ENCODE data around the gene USP10. TPM values are rescaled to one million over a fixed set of nuclear protein-coding genes. Genes with fewer than 3 reads are reported as not detected.

Gene USP10
- total RNA-seq, 4 donors from 2014 or later = 63.0 to 98.4 (median 70.9) TPM

DNA sequence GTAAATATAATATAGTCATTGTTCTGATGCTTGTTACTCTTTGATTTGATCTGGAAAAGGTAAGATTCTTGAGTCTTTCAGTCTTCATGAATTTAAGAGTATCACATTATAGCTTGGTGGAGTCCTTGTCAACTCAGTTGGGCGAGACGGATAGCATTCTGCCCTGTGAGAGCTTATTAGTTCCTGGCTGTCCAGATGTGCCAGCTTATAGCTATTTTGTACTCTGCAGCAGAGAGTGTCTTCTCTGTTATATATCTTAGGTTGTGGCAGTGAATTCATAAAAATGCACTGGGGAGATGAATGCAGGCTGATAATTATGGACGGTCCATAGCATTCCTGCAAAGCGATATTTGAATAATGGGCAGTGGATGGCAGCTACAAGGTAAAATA lies 69.0 kb downstream of the USP10 start:
- H3K4me3 ChIP-seq (replicated peaks in 1 of 3) = no peak overlapping the region
- peaks cover 29 to 34% of the 10 kb centered on the region in 2 donors for H3K36me3 ChIP-seq
- WGBS, 2 donors = 96 to 100% methylated on average over 4 of the region's 4 CpGs
- H3K27ac ChIP-seq = no peak overlapping the region
- intact Hi-C loops (cut with DNase I) = no loop called here
- H3K4me1 ChIP-seq = peaks cover 4 to 8% of the 10 kb centered on the region in 2 donors
- H3K9me3 ChIP-seq = no peaks in the 10 kb centered on the region
- TF ChIP-seq, protein P1, sequence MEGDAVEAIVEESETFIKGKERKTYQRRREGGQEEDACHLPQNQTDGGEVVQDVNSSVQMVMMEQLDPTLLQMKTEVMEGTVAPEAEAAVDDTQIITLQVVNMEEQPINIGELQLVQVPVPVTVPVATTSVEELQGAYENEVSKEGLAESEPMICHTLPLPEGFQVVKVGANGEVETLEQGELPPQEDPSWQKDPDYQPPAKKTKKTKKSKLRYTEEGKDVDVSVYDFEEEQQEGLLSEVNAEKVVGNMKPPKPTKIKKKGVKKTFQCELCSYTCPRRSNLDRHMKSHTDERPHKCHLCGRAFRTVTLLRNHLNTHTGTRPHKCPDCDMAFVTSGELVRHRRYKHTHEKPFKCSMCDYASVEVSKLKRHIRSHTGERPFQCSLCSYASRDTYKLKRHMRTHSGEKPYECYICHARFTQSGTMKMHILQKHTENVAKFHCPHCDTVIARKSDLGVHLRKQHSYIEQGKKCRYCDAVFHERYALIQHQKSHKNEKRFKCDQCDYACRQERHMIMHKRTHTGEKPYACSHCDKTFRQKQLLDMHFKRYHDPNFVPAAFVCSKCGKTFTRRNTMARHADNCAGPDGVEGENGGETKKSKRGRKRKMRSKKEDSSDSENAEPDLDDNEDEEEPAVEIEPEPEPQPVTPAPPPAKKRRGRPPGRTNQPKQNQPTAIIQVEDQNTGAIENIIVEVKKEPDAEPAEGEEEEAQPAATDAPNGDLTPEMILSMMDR (IDR thresholded peaks at IDR 0.05) = no peak
- no peak for TF ChIP-seq POLR2A (IDR thresholded peaks at IDR 0.05)
- DNase-seq = no peak
- no peaks in the 10 kb centered on the region for H3K27me3 ChIP-seq

DNA sequence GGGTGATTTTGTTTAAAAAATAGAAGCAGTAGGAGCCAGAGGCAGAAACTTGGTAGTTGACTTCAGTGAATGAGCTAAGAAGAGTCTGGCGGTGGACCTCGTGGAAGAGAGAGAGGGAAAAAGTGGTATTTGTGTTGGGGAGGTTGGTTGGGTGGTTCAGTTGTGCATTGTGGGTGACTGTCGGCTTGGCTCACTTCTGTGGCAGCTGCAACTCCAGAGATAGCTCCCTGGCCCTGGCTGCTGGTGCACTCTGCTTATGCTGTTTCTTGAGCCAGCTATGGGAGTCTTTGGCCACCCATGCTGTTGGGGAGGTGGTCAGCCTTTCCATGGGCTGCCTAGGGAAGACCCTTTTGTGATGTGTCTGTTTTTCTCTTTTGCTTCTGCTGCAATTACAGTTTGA lies 69.6 kb downstream of the USP10 start:
- H3K27ac ChIP-seq = no peak overlapping the region
- no peak for DNase-seq
- no peaks in the 10 kb centered on the region for H3K27me3 ChIP-seq
- H3K4me3 ChIP-seq (replicated peaks in 1 of 3) = no peak overlapping the region
- H3K9me3 ChIP-seq = no peaks in the 10 kb centered on the region
- TF ChIP-seq POLR2A (IDR thresholded peaks at IDR 0.05) = no peak
- TF ChIP-seq, protein P1 (IDR thresholded peaks at IDR 0.05) = no peak
- intact Hi-C loops (cut with DNase I) = no loop called here
- H3K4me1 ChIP-seq = peaks cover 4 to 8% of the 10 kb centered on the region in 2 donors
- H3K36me3 ChIP-seq = peaks cover 25 to 28% of the 10 kb centered on the region in 2 donors
- WGBS, 2 donors = 95 to 96% methylated on average over 3 of the region's 3 CpGs

DNA sequence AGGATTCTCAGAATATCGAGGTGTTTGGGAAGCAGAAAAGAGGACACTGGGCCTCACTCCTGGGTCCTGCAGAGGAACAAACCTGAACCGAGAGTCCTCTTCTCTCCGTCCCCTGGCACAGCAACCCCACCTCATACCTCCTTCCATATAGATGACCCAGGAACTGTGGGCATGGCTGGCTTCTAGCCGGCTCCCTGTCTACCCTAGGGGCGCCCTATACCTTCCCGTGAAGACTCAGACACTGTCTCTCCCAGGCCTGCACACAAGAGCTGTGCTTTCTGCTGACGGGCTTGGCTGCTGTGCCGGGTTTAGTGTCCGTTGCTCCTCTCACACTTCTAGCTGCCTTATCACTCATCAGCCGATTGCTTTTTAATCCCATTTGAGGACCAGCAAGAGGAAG lies 73.5 kb downstream of the USP10 start:
- peaks cover 45 to 49% of the 10 kb centered on the region in 2 donors for H3K36me3 ChIP-seq
- H3K4me3 ChIP-seq (replicated peaks in 1 of 3) = no peak overlapping the region
- H3K4me1 ChIP-seq = no peaks in the 10 kb centered on the region
- no peaks in the 10 kb centered on the region for H3K27me3 ChIP-seq
- H3K27ac ChIP-seq = no peak overlapping the region
- intact Hi-C loops (cut with DNase I) = no loop called here
- 90 to 96% methylated on average over 10 of the region's 10 CpGs for WGBS, 2 donors
- DNase-seq = no peak
- no peaks in the 10 kb centered on the region for H3K9me3 ChIP-seq
- TF ChIP-seq POLR2A (IDR thresholded peaks at IDR 0.05) = no peak
- TF ChIP-seq, protein P1 (IDR thresholded peaks at IDR 0.05) = no peak

DNA sequence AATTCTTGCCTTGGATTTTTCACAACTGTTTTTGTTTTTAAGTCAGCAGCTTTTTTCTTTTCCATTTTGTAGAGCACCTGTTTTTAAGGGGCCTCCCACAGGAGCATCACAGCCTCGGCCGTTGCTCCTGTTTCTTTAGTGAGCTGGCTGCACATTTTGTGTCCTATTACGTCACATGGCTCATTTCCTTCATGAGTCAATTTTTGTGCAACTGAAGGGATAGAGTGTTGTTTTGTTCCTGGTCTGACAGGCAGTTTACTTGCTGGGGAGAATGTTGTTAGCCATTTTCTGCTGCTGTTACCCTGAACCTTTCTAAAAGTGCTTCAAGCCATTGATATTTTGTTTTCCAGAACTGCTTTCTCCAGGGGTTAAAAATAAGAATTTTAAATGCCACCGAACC lies 75.0 kb downstream of the USP10 start:
- no peak overlapping the region for H3K27ac ChIP-seq
- no peaks in the 10 kb centered on the region for H3K4me1 ChIP-seq
- peaks cover 34 to 46% of the 10 kb centered on the region in 2 donors for H3K36me3 ChIP-seq
- no peaks in the 10 kb centered on the region for H3K9me3 ChIP-seq
- H3K4me3 ChIP-seq (replicated peaks in 1 of 3) = no peak overlapping the region
- 84 to 89% methylated on average over 4 of the region's 4 CpGs for WGBS, 2 donors
- no peak for TF ChIP-seq POLR2A (IDR thresholded peaks at IDR 0.05)
- TF ChIP-seq, protein P1 (IDR thresholded peaks at IDR 0.05) = no peak
- DNase-seq = no peak
- no peaks in the 10 kb centered on the region for H3K27me3 ChIP-seq
- intact Hi-C loops (cut with DNase I) = no loop called here

DNA sequence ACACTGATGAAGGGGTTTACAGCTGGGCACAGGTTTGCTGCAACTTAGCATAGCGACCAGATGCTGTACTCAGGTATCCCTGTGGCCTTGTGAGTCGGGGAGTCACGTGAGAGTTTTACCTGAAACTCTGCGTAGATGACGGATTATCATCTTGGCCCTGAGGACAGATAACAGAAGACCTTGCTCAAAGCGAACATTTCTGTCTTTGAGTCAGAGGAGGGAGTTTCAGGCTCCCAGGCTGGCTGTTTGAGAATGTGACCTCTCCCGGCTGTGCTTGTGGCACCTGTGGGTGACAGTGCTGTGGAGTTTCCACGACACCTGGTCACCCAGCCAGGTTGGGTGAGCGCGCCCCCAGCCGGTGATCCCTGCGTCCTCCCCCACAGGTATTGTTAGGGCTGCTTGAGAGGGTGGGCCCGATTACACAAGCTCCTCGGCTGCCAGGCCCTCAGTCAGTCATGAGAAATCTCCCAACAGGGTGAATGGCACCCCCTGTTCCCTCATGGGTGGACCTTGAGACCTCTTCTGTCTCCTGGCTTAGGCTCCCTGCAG lies 75.5 kb downstream of the USP10 start:
- H3K4me3 ChIP-seq (replicated peaks in 1 of 3) = no peak overlapping the region
- intact Hi-C loops (cut with DNase I) = no loop called here
- WGBS, 2 donors = 92% methylated on average over 8 to 14 of the region's 14 CpGs
- H3K4me1 ChIP-seq = no peaks in the 10 kb centered on the region
- no peaks in the 10 kb centered on the region for H3K27me3 ChIP-seq
- no peak for TF ChIP-seq POLR2A (IDR thresholded peaks at IDR 0.05)
- TF ChIP-seq, protein P1 (IDR thresholded peaks at IDR 0.05) = no peak
- H3K27ac ChIP-seq = no peak overlapping the region
- DNase-seq = no peak
- peaks cover 34 to 46% of the 10 kb centered on the region in 2 donors for H3K36me3 ChIP-seq
- H3K9me3 ChIP-seq = no peaks in the 10 kb centered on the region
